Activated CD8-positive, alpha-beta memory T cell treated with anti-CD3 and anti-CD28 coated beads for 48 hours (primary cell): ENCODE results near the gene SEMA3A.
"Not testable (repeated sequence)": the region's sequence is repeated elsewhere in the genome, so short reads cannot be mapped to it uniquely, and the experiment has no call there.

Experiments
- DNase-seq, 3 experiments: peaks; one replicate each; pipeline ENCODE4 v3.0.0-alpha.2; 2020; ENCODE audit warnings: low read depth in 2 of 3, low spot score in 2 of 3

SEMA3A gene

GRCh38 chr7:84154991-84155781, 39.4 kb downstream of the SEMA3A start:
- DNase-seq: no peak

DNA sequence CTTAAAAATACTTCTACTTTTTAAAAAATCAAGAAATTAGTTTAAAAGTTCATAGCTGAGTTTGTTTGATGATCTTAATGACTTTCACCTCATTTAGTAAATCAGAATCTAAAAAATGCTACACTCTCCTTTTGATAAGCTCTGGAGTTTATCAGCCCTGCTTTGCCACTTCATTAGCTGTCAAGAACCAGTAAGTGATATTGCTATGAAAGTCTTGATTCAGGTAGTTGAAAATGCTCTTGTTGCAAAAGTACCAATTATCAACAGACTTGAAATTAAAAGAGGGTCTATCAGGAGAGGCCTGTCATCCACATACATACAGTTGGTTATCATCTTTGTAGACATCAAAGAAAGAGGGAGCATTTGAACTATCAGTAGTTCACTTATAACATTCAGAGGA, 41.6 kb downstream of the SEMA3A start:
- no peak for DNase-seq

DNA sequence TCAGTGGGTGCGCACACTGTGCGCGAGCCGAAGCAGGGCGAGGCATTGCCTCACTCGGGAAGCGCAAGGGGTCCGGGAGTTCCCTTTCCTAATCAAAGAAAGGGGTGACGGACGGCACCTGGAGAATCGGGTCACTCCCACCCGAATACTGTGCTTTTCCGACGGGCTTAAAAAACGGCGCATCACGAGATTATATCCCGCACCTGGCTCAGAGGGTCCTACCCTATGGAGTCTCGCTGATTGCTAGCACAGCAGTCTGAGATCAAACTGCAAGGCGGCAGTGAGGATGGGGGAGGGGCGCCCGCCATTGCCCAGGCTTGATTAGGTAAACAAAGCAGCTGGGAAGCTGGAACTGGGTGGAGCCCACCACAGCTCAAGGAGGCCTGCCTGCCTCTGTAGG, 44.2 kb downstream of the SEMA3A start:
- DNase-seq: not testable (repeated sequence)

DNA sequence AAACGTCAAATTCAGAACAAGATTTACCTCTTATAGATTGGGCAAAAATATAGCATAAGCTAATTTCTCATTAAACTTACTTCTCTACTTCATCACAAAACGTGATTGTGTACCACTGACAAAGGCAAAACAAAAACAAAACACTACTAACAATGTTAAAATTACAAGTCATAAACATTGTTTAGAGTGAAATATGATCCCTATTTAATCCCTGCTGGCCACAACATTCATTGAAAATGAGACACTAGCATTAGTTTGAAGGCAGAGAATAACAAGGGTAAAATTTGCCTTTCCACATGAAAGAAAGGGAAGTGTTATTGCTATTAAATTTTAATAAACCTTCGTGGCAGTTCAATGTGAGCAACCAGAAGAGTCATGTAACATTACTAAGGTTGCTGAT, 45.0 kb downstream of the SEMA3A start:
- no peak for DNase-seq

GRCh38 chr7:84145892-84146291, 48.7 kb downstream of the SEMA3A start:
- no peak for DNase-seq

- DNase-seq: no peak
Observed at GRCh38 chr7:84144935-84145334, 49.7 kb downstream of the SEMA3A start.

- DNase-seq: no peak
Observed at GRCh38 chr7:84144480-84144879, 50.1 kb downstream of the SEMA3A start.

- no peak for DNase-seq
Observed at GRCh38 chr7:84142726-84143125, 51.9 kb downstream of the SEMA3A start.

GRCh38 chr7:84139986-84140729, 54.4 kb downstream of the SEMA3A start:
- DNase-seq: no peak

GRCh38 chr7:84138411-84138810, 56.2 kb downstream of the SEMA3A start:
- no peak for DNase-seq

GRCh38 chr7:84137812-84138211, 56.8 kb downstream of the SEMA3A start:
- no peak for DNase-seq

DNA sequence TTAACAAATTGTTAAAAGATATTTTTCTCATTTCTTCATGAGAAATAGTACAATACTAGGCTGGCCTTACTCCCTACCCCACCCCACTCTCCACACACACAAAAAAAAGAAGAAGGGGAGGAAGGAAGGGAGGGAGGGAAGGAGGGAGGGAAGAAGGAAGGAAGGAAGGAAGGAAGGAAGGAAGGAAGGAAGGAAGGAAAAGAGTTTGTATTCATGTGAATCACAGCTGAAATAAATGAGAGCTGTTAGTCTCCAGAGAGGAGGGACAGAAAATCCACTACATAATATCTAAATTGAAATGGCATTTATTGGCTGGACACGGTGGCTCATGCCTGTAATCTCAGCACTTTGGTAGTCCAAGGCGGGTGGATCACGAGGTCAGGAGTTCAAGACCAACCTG, 57.8 kb downstream of the SEMA3A start:
- no peak for DNase-seq

GRCh38 chr7:84136336-84136735, 58.3 kb downstream of the SEMA3A start:
- no peak for DNase-seq

DNA sequence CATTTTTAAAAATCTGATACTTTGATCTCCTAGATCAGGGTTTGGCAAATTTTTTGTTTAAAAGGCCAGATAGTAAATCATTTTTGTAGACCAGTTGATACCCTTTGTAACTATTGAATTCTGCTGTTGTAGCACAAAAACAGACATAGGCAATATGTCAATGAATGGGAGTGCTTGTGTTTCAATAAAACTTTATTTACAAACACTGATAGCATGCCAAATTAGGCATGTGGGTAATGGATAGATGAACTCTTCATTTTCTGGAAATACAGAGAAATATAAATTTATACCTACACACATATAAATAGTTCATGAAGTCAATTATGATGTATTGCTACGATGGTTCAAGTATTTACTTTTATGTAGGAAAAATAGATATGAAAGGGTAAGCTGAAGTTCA, 60.4 kb downstream of the SEMA3A start:
- no peak for DNase-seq

DNA sequence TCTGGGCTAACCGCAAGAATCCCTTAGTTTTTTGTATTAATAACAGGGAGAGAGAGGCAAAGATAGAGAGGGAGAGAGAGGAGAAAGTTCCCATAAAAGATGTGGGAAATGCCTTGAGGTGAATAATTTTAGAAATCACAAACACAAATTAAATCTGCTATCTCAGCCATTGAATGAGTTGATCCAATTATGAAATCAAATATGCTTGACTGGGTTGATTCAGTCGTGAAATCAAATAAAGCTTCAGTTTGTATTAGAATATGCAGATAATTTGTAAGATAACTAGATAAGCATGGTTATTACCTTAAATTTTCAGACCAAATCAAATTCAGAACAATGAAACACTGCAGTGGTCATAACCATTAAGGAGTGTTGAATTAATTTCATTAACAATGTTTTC, 68.9 kb downstream of the SEMA3A start:
- DNase-seq: no peak

GRCh38 chr7:84123965-84124547, 70.5 kb downstream of the SEMA3A start:
- DNase-seq: no peak

DNA sequence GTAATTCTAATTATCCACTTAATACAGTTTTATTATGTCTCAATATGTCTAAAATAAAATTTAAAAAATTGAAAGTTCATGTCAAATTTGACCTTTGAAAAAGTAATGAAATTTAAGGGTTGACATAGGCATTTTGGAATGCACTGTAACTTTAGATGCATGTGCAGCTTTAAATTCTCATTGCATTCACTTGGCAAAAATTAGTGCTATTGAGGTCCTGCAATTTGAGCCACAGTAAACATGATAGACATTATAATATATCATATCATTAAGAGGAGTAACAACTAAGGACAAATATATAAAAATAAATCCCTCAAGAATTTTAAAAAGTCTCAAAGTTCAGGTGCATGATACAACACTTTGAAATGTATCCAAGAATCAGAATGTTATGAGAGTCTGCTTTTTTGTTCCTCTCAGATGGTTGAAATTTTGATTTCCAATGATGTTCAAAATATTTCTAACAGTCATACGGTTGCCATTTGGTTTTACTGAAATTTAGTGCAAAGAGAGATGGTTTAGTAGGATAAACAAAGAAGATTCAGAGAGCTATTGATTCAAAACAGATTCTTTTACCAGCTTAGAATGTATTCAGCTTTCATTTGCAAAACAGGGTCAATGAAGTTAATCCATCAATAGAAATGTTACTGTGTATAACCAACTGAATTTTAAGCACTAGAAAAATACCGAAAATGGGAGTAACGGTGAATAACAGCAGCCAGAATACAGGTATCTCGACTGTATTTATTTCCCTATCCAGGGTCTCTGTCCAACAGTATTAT, 71.8 kb downstream of the SEMA3A start:
- DNase-seq: no peak

GRCh38 chr7:84117304-84117703, 77.3 kb downstream of the SEMA3A start:
- no peak for DNase-seq

DNA sequence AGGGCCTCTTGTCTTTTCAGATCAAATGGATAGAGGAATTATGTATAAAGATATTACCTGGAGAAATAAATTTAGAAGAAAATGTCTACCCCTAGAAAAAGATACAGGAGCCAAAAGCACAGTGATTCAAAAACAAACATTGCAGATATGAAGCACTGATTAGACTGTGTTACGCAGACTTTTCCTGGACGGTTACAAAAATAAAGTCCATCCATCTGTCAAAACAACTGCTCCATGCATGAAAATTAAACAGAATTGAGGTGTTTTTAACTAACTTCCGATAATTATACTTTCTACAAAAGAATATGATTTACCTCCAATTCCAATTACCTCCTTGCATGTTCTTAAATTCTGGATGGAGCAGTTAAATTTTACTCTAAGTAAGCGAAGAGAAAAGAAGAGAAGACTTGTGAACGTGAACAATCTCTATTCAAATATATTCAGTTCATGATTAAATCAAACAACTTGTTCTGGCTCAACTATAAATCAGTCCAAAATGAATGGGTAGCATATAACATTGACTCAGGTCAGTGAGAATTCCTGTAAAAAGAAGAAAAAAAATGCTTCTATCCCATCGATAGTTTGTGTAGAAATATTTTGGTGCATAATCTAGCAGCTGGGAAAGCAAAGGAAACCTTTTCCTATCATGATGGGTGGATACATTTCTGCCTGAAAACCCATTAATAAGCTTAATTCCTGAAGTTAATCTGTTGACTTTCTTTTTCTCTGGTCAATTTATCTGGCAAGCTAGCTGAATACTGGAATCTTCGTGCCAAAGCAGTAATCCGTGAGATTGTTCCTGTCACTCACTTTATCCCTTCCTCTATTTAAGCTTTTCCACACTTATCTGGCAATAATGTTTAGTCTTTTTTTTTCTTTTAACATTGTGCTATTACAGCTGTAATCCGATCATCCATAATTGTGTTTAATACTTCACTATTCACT, 80.4 kb downstream of the SEMA3A start:
- no peak for DNase-seq

GRCh38 chr7:84113286-84113685, 81.3 kb downstream of the SEMA3A start:
- DNase-seq: no peak
